NCI-H146 treated with DMSO at 0.1 percent for 48 hours (cell line): ENCODE measurements around the gene WNT8A.

Experiments used
- DNase-seq: peaks from one replicate; lab custom pipeline; 2025; ENCODE audit not compliant: unreplicated experiment; lab: John Stamatoyannopoulos, UW

Gene WNT8A

GRCh38 chr5:138139781-138140090 is 55.9 kb downstream of the WNT8A start:
- no peak for DNase-seq

GRCh38 chr5:138140268-138140667 is 56.4 kb downstream of the WNT8A start:
- DNase-seq, result no peak
